AG08395 (cell line): ENCODE results near the gene SNX19.

ENCODE experiments used
- DNase-seq: peaks from one replicate; pipeline ENCODE4 v3.0.0; 2012; ENCODE audit warnings: mixed read lengths, low spot score

SNX19 gene

DNA sequence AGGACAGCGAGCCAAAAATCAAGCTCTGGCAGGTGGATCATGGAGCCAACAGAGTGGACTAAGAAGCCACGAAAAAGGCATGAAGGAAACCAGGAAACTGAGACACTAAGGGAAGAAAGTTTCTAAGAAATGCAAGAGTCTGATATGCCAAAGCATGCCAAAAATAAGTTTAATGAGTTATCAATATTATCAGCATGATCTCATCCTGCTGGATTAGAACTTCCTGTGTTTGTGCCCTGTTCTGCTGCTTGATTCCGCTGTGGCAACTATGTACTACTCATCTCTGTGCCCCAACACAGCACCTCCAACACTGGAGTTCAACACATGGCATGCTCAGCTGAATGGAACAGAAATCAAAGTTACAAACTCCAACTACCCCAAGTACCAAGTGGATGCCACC lies 10.8 kb downstream of the SNX19 start:
- DNase-seq, result no peak

DNA sequence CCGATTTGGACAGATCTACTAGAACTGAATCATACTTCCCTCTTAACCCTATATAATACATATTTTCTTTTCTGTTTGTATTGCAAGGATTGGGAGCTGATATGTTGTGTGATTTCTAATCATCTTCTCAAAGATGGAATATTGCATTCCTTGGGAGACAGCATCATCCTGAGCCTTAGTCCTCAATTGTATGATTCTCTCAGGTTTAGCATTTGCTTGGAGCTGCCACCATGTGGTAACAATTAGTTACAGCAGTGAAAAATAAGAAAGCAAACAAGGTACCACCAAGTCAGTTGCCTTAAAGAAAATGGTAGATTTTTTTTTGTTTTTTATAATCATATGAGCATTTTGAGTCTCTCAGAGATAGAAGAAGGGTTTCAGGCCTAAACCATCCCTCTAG lies 11.9 kb downstream of the SNX19 start:
- DNase-seq, result peak; percentile 43

DNA sequence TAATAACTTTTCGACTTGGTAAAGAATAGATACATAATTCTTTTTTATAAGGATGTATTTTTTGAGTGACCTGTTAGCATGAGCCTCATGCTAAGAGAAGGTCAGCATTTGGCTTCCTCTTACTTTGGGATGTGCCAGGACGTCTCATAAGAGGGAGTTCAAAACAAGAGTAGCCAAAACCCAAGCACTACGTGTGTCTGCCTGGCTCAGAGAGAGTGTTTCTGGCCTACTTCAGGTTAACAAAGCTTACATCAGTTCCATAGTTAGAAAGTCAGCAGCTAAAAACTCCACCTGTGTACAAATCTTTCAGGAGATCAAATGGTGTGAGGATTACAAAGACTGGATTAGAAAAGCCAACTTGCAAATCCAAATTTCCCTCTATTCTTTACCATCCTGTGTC lies 13.9 kb downstream of the SNX19 start:
- no peak for DNase-seq

DNA sequence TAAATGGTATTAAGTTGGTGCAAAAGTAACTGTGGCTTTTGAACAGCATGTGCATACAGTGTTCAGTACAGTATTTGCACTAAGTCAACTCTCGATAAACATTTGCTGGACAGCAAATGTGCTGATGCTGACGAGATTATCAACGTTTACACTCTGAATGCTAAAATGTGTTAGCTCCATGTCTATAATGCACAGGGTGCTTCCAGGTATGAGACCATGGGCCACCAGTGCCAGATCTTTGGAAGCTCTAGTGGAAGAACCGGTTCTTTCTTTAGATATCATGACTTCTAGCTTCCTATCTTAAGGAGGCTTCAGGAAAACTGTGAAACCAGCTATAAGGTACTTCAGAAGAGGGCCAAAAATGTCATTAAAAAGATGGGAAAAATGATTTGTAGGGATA lies 17.2 kb downstream of the SNX19 start:
- DNase-seq, result no peak

DNA sequence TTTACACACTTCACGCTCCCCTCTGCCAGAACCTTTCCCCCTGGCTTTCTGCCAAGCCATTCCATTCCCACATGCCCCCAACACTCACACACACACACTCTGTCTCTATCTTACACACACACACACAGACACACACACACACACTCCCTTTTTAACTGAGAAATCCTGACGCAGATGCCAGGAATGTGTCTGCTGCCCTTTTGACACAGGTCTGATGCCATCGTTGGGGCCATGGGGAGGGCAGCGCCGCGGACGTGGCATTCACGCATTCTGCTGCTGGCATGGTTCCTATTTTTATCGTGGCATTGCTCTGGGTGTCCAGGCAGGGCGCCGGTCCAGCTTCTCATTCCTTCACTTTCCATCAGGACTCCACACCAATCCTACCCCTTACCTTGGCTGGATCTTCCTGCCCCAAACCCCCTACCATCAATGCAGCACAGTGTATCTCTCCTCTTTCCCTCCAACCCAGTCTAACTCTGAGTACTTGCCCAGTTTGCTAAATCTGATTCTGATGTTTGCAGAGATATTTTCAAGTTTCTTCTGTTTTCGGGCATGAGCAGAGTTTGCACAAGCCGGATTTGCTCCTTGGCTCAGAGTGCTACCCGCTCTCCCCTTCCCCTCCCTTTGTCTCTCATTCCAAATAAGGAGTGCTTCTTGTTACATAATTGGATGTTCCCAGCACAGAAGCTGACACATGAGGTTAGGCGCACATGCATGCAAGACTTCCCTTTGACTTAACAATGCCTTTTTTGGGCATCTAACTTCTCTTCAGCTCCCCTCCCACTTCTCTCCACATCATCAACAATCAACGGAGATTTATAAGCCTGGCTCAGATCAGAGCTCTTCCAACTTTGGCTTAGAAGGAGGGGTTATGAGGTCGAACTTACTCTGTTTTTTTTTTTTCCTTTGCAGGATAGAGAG lies 18.8 kb downstream of the SNX19 start:
- DNase-seq, result peak; percentile 91

DNA sequence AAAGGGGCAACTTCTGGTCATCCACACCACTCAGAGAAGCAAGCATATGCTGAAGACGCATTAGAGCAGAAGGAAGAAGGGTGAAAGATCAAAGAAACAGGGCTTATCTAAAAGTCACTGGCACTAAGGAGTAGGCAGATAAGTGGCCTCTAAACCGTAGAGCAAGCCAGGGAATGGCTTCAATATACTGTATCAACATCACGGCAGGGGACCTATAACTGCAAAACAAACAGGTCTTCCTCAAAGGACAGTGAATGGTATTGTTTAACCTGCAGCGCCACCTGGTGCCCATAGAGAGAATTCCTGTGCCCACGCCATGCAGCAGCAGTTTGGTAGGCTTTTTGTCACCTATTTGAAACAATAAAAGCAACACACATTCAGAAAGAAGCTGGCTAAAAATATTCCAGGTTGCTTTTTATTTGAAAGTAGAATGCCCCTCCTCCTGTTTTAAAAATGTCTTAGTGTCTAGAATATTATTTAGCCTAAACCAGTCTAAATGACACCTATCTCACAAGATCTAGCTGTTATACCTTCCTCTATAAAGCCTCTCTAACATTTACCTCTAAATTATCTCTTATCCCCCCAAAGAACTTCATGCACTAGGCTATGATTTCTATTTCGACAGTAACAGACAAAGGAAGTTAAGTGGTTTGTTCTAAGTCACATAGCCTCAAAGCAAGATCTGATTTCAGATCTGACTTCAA lies 21.8 kb downstream of the SNX19 start:
- DNase-seq, result peak; percentile 57

DNA sequence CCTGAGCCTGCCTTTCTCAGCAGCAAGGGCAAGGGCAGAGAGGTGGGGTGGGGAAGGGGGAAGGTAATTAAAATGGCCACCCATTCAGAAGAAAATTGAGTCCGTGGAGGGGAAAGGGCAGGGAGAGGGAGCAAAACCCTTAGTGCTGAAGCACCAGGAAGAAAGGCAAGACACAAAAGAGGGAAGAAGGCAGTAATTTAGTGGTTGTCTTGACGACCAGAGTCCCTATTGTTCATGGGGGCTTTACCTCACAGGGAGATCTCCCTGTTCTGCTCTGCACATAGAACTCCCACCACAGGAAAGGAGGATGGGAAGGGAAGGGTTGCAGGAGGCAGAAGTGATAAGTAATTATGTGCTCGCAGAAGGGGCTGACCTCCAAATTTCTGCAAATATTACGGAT lies 23.4 kb downstream of the SNX19 start:
- DNase-seq, result no peak

DNA sequence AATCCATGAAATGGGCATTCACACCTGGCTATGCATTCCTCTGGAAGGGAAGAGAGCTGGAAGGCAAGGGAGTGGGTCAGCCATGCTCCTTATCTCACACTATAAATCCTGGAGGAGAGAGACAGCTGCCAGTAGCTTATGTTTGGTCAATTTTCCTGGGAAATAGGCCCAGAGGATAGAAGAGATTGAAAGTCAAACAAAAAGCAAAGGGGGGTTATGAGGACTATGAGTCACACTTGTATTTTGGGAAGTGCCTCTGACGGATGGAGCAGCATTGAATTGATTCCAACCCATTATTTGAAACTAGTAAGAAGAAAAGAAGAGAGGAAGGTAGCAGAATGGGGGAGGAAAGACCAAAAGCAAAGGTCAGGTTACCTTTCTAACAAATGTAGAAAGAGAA lies 25.0 kb downstream of the SNX19 start:
- no peak for DNase-seq

DNA sequence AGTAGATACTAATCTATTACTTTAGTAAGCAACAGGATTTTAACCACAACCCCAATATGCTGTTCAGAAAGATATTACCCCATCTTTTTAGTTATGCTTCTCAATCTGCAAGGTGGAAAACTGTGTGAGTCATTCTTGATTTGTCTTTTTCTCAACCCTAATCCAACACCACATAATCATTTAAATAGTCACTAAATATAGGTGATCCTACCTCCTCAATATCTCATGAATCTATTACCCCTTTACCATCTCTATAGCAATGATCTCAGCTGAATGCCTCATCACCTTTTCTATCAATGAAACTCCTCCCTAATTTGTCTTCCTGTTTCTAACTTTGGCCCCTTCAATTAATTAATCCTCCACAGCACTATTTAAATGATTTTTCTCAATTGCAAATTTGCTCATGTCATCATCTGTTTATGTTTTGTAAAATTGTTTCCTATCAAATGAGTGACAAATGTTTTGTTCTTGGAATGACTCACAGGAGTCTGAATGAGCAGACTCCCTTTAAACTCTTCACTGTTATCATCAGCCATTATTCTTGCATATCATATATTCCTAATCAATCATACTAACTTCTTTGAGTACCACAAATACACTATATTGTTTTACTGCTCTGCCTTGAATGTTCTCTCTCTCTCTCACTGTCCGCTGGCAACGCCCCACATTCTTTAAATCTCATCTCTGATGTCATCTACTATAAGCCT lies 26.1 kb downstream of the SNX19 start:
- DNase-seq, result no peak

DNA sequence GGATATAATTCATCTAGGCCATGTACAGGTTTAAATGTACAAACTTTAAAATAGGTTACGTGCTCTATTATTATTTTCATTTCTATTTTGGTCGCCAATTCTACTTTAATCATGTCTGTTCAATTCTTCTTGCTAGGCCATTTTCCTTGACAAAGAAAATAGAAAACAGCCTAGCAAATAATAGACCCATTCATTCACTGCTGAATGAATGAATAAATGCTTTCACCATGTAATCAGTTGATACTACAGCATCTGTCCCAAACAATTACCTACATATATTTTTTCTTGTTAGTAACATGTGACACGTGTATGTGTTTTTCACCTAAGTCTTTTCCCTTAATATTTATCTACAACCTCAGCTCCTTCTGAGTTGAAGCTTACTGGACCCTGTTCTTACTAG lies 27.5 kb downstream of the SNX19 start:
- DNase-seq, result no peak

DNA sequence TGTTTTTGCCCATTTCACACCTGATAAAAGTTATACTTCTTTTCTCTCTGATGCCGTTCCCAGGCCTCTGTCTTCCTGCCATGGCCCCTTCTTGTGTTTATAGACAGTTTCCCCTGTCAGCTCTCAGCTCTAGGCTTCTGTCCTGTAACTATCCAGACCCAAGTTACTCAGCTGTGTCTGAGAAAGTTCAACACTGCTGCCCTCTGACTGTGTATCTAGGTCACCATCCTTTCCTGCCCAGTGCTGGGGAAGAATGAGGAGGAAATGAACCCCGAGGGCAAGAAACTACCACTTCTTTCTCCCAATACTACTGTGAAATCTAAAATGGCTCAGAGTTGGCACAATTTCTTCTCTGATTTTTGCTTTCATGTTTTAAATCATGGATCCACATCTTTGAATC lies 29.6 kb downstream of the SNX19 start:
- DNase-seq, result no peak

DNA sequence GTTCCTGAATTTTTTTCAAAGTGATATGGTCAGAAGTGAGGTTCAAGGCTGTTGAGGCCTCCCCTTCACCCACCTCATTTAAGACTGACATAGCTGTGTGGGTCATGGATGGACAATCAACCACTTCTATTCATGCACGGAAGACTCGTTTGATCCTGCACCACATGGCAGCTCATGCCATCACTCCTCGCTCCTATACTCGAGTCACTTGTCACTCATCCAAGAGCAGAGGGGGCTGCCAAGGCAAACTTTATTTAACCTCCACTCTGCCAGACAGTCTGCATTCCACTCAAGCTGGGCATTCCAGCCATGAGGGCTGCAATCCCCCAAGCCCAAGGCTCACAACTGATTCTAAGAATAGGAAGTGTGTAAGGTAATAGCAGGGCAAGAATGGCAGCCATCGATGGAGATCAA lies 34.1 kb downstream of the SNX19 start:
- DNase-seq, result no peak

DNA sequence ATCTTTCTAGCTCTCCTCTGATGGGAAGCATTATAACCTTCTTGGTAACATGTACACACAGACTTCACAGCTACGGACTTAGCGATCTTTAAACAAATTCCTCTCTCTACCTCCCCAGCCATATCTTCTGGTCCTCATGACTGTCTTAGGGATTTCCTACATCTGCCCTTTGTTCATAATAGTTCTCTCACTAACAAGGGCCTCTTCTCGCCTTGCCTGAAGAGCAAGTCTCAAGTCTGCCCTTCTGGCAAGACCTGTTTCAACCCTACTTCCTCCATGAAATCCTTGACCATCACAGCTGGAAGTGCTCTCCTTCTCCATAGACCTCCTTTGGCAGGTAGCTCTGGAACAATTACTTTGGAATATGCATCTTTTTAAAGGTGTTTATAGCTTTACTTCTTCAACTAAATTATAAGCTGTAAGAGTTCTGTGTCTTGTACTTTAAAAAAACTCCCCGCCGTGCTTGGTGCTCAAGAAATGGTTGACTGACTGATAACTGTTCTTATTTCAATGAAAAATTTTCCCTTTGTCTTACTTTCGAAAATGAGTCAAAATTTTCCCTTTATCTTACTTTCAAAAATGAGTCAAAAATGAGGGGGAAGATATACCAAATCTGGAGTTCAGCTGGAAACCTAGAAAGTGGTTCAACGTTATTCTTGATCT lies 34.7 kb downstream of the SNX19 start:
- DNase-seq, result no peak

DNA sequence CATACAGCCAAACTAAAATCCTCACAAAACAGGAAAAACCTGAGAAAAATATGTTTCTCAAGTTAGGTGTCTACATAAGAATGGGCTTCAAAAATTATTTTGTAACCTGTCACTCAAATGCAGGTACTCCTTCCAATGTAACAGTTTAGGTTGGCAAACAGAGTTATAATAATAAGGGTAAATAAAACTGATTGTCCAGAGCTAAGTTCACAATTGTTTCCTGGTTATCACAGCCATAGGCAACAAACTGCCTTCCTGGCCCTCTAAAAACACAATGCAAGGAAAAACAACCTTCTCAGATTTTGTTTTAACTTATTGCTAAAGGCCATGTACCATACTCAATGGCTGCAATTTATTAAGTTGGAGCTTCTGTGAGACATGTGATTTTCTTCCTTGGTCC lies 36.4 kb downstream of the SNX19 start:
- DNase-seq, result no peak

DNA sequence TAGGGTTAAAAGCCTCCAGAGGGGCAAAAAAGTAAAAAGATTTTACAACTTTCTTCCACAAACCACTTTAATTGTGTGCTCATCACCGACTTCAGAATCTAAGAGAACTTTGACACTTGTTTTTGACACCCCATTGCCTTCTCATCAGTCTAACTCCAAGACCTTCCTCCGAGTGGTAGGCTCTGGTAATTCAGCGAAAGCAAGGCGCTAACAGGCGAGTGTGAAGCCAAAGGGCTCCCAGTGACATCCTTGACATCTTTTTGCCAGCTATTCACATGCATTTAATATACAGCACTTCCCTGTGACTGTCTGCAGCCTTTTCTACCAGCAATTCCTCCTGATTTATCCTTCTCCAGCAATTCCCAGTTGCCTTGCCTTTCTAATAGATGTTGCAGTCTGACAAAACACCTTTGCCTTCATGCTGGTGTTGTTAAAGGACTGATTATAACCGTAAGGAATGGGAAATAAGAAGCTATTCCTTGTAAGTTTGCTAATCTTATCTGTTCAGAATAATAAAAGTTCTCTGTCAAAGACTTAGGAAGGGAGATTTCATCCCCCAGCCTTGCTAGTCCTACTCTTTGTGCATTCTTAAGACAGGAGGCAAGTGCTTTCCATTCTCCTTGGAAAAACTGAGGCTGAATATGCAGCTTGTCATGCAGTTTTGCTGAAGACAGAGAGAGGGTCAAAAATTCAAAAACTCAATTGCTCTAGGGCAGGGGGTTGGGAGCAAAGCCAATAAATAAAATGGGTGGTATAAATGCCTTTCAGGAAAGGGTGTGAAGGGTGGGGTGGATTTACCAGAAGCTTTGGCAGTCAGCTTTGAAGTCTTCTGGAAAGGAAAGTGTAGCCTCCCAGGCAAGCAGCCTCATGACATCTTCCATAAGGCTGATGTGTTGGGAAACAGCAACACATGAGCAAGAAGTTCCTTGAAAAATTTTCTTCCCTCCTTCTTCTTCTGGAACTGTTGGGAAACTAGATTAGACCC lies 39.1 kb downstream of the SNX19 start:
- DNase-seq, result no peak

DNA sequence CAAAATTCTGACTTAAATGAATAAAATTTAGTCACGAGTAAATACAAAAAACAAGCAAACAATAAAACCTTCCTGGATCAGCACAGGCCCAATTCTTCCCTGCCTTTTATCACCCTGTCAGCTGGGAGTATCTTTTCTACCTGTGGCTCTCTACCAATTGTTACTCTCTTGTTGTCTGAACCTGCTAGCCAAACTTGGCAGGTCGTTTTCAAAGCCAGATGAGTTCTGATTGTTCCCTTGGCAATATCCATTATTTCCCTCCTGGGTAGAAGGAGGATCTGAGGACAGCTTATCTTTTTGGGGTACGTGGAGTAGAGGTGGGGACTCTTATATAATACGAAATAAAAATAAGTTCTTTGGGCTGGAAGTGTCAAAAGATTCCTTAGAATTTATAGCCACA lies 40.2 kb downstream of the SNX19 start:
- DNase-seq, result no peak

DNA sequence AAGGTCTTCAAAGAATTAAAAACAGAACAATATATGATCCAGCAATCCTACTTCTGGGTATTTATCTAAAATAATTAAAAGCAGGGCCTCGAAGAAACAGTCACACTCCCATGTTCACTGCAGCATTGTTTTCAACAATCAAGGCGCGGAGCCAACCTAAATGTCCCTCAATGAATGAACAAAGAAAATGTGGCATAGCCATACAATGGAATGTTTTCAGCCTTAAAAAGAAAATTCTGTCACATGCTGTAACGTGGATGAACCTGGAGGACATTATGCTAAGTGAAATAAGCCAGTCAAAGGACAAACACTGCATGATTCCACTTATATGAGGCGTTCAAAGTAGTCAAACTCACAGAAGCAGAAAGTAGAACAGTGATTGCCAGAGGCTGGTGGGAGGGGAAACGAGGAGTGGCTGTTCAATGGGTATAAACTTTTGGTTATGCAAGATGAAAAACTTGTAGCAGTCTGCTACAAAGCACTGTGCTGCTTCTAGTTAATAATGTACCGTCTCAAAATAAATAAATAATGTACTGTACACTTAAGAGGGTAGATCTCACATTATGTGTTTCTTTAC lies 41.2 kb downstream of the SNX19 start:
- DNase-seq, result no peak

DNA sequence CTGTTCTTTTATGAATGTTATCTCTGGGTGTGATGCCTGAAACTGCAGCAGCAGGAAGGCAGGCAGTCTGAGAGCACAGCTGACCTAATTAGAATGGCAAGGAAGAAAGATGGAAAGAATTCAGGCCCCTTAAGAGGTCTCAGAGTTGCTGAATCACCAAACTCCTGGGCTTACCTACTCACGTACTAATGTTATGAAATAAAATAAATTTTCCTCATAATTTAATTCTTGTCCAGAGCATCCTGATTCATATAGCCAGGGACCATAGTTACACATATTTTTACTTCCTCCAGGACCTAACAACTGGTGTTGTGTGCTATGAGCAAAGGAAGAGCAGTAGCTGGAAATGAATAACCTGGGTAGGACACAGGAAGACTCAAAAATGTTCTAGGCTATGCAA lies 41.9 kb downstream of the SNX19 start:
- DNase-seq, result peak; percentile 13

DNA sequence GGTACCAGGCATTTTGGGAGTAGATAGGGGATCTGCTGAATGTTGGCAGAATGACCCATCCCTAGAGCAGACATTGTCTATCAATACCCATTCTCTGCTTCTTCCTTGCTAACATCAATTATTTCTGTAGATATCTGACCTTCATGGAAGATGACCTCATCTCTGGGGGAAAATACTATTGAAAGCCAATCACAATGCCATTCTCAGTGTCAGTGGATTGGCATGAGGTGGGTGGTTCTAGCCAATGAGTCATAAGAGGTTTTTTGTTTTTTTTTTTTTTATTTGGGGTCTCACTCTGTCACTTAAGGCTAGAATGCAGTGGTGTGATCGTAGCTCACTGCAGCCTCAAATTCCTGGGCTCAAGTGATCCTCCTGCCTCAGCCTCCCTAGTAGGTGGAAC lies 42.5 kb downstream of the SNX19 start:
- peak; percentile 53 for DNase-seq

DNA sequence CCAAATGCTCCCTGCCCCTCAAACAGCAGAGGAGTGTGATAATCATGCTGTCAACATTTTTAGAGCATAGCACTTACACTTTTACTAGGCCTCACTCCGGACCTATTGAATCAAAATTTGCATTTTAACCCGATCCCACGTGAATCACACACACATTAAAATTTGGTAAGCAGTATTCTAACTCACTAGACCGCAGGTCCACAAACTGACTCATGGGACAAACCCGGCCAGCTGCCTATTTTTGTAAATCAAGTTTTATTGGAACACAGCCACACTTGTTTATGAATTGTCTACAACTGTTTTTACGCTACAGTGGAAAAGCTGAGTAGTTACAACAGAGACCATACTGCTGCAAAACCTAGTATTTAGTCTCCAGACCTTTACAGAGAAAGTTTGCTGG lies 43.3 kb downstream of the SNX19 start:
- DNase-seq, result peak; percentile 53

DNA sequence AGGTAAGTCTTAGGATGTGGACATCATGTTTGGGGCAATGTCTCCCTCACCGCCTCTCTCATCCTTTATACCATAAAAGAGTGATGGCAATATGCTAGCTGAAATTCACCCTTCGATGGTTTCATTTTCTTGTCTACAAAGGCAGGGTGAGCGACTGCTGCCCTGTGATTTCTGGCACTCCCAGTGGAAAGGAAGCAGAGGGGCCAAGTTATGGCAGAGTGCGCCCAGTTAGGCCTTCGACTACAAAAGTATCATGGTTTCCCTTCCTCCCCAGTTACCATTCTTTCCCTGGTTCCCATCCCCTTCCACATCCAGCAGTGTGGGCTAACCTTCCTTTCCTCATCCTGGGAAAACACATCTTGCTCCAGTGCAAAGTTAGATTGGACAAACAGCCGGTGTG lies 43.8 kb downstream of the SNX19 start:
- DNase-seq, result no peak
